Smooth muscle cell (in vitro differentiated cells): ENCODE data around the gene RSPH1. TPM values are rescaled to one million over a fixed set of nuclear protein-coding genes. Genes with fewer than 3 reads are reported as not detected.

Experiments
- DNase-seq: peaks from one replicate; lab custom pipeline; 2025; ENCODE audit not compliant: unreplicated experiment; lab: John Stamatoyannopoulos, UW
- H2AFZ ChIP-seq: fragments of 200-600 bp; sonication (generic); 2 replicates; pipeline ENCODE4 v1.6.0; 2016; ENCODE audit warnings: antibody characterized with exemption, low read depth, mild to moderate bottlenecking
- H3F3A ChIP-seq: fragments of 200-600 bp; sonication (generic); 2 replicates; pipeline ENCODE4 v1.6.0; 2017; ENCODE audit warnings: antibody characterized with exemption, low read depth
- H3K27ac ChIP-seq: fragments of 200-600 bp; sonication (generic); 2 replicates; pipeline ENCODE4 v1.5.1; 2016; ENCODE audit warnings: low read depth, mild to moderate bottlenecking
- H3K27me3 ChIP-seq: fragments of 200-600 bp; sonication (generic); 2 replicates; pipeline ENCODE4 v1.6.1; 2016; ENCODE audit warnings: low read depth, mild to moderate bottlenecking
- H3K36me3 ChIP-seq: fragments of 200-600 bp; sonication (generic); 2 replicates; pipeline ENCODE4 v1.5.1; 2016; ENCODE audit warnings: low read depth
- H3K4me1 ChIP-seq: fragments of 200-600 bp; sonication (generic); 2 replicates; pipeline ENCODE4 v1.5.1; 2016; ENCODE audit warnings: low read depth
- H3K4me2 ChIP-seq: fragments of 200-600 bp; sonication (generic); 2 replicates; pipeline ENCODE4 v1.6.0; 2016; ENCODE audit warnings: mild to moderate bottlenecking
- H3K4me3 ChIP-seq: fragments of 200-600 bp; sonication (generic); 2 replicates; pipeline ENCODE4 v1.5.1; 2016; ENCODE audit warnings: mild to moderate bottlenecking
- H3K79me2 ChIP-seq: fragments of 200-600 bp; sonication (generic); 2 replicates; pipeline ENCODE4 v1.6.0; 2016; ENCODE audit warnings: low read depth, mild to moderate bottlenecking
- H3K9ac ChIP-seq: fragments of 200-600 bp; sonication (generic); 2 replicates; pipeline ENCODE4 v1.6.0; 2016; ENCODE audit warnings: low read depth
- H3K9me3 ChIP-seq: fragments of 200-600 bp; sonication (generic); replicated peaks from 2 replicates; pipeline ENCODE4 v1.5.1; 2016; ENCODE audit warnings: low read depth
- H4K20me1 ChIP-seq: fragments of 200-600 bp; sonication (generic); 2 replicates; pipeline ENCODE4 v1.6.0; 2016; ENCODE audit warnings: low read depth
- WGBS: methylation state at CpG from one replicate; pipeline ENCODE4 v1.1.7; 2016; ENCODE audit warnings: low lambda C conversion rate; 5-methylcytosine and 5-hydroxymethylcytosine counted together
- polyA plus RNA-seq: library from polyadenylated mRNA; unstranded; fragments of >200 nt; fragmentation: Nextera tagmentation; extraction: Ambion mirVana; gene quantifications from 2 replicates; pipeline ENCODE4 v1.2.1, GENCODE V29; 2016
- total RNA-seq: library from RNA; depleted of rRNA; stranded (reverse); fragments of >200 nt; gene quantifications from 2 replicates; pipeline ENCODE4 v1.2.3, GENCODE V29; 2014
- TF ChIP-seq, protein P1 (sequence below): fragments of 200-600 bp; sonication (generic); IDR thresholded peaks from 2 replicates; pipeline ENCODE4 v1.5.1; 2017; ENCODE audit warnings: borderline replicate concordance, mild to moderate bottlenecking, antibody characterized with exemption; ENCODE audit not compliant: insufficient read depth, poor library complexity, severe bottlenecking

Gene RSPH1
- total and polyA plus RNA-seq, 2 experiments from 2014 or later, result 0.16 TPM; not detected in 1

DNA sequence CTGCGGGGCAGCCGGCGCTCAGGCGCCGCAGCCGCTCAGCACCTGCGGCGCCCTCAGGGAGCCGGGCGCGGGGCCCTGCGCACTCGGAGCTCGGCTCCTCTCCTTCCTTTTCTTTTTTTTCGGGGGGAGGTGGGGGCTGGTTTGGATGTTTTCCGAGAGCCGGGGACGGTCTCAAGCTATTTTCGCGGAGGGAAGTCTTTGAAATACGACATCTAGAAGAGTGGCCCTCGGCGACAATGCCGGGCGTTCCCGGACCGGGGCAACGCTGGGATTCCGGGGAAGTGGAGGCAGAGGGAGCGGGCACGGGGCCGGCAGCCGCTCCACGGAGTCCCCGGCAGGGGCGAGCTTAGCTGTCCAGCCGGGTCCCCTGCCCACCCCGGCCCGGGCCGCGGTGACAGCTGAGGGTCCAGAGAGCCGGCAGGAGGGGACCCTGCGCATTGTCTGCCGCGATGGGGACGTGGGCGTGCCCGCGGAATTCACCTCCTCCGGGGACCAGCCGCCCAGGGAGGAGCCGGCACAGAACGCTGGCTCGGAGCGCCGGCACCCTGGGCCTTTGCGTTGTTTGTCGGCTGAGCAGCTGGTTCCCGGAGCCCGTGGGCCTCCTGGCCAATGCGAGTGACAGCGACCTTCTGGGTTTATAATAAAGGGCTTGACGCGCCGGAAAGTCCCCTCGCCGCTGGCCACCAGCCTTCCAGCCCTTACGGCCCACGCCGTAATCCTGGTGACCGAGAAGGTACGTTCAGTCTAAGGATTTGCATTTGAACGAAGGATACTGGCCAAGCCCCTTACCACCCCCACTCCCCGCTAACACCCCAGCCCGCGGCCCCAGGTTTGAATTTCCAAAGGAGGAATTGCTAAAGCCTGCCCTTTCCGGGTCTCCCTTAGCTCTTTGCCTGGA is 18.2 kb upstream of the RSPH1 start:
- Histone ChIP-seq H3K4me2 (peak overlapping the region; percentile 94), H3K79me2 (no peaks in the 10 kb centered on the region)
- DNase-seq, result no peak

DNA sequence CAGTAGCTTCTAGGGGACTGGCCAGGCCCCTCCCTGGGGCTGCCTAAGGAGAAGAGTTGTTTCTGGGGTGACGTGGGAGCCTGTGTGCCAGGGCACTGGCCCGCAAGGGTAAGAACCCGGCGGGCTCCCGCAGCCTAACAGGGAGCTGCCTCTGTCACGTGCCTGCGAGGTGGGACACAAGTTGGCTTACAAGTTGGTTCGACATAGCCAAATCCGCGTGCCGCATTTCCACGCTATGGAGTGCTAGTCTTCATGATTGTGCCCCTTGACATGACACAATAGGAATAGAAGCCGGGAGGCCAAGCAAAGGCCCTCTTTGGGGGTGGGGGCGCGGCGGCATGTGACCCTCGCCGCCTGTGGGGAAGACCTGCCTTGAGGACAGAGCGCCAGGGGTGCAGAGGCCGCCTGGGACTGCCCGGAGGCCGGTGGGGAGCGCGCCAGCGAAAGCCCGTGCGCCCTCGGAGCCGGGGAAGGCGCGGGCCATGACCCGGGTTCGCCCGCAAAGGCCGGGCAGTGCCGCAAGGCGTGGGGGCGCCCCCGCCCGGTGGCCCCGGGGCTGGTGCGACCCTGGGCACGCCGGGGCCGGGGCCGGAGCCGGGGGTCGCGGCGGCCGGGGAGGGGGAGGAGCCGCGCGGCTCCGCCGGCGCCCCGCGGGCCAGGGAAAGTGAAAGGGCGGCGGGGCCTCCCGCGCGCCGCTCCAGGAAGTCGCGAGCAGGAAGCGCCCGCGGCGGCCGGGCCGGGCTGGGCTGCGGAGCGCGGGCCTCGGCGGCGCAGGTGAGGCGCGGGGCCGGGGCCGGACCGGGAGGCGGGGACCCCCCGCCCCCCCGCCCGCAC is 17.3 kb upstream of the RSPH1 start, which contains the start of gene SLC37A1:
SLC37A1 (plus strand) TSS at position 702 of the 834 bp plus-strand sequence. CDS start 4,603 bp downstream, outside the sequence.
- peak within 1 kb of the TSS; percentile 90 for H3K27ac ChIP-seq
- H3K4me2 ChIP-seq, result peak within 1 kb of the TSS; percentile 94
- H3K9ac ChIP-seq, result peak within 1 kb of the TSS; percentile 58

More for the DNA sequence above, 18.2 kb upstream of the RSPH1 start:
- H3K36me3 ChIP-seq, result no peaks in the 10 kb centered on the region
- peak overlapping the region; percentile 58 for H3K9ac ChIP-seq
- H4K20me1 ChIP-seq, result no peaks in the 10 kb centered on the region
- H3K9me3 ChIP-seq, result no peaks in the 10 kb centered on the region
- H3K4me1 ChIP-seq, result peaks cover 25% of the 10 kb centered on the region
- 2% methylated on average over 61 of the region's 77 CpGs for WGBS
- H3F3A ChIP-seq, result peaks cover 19% of the 10 kb centered on the region
- no peaks in the 10 kb centered on the region for H3K27me3 ChIP-seq
- H2AFZ ChIP-seq, result peak overlapping the region; percentile 91
- H3K27ac ChIP-seq, result peak overlapping the region; percentile 90
- H3K4me3 ChIP-seq, result peak overlapping the region; percentile 77
- TF ChIP-seq, protein P1, sequence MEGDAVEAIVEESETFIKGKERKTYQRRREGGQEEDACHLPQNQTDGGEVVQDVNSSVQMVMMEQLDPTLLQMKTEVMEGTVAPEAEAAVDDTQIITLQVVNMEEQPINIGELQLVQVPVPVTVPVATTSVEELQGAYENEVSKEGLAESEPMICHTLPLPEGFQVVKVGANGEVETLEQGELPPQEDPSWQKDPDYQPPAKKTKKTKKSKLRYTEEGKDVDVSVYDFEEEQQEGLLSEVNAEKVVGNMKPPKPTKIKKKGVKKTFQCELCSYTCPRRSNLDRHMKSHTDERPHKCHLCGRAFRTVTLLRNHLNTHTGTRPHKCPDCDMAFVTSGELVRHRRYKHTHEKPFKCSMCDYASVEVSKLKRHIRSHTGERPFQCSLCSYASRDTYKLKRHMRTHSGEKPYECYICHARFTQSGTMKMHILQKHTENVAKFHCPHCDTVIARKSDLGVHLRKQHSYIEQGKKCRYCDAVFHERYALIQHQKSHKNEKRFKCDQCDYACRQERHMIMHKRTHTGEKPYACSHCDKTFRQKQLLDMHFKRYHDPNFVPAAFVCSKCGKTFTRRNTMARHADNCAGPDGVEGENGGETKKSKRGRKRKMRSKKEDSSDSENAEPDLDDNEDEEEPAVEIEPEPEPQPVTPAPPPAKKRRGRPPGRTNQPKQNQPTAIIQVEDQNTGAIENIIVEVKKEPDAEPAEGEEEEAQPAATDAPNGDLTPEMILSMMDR, result no peak

DNA sequence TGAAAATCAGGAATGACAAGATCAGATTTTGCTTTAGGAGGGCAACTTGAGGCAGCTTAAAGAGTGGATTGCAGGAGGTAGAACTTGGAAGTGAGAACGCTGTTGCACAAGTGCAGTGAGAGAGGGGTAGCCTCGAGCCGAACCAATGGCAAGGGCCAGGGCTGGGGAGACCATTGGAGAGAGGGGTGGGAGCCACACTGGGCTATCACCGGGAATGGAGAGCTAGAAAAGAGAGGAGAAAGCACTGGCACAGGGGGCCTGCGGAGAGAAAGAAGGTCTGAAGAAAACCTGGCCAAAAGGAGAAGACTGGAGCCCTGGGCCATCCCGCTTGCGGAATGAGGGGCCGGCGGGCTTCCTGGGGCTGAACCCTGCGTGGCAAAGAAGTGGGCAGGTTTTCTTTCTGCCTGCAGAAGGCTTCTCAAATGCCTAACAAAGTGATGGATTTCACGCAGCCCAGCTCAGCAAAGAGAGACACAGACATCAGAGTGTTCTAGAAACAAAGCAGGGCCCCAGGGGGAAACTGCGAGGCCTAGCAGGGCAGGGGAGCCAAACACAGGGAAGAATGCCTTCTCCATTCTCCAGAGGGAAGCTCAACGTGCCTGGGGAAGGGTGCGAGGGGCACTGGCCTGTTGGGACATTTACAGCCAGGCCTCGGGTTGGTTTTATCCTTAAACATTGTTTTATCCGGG is 16.5 kb upstream of the RSPH1 start:
- Histone ChIP-seq H3K36me3 (no peaks in the 10 kb centered on the region), H3K27me3 (no peaks in the 10 kb centered on the region), H3F3A (peaks cover 19% of the 10 kb centered on the region), H3K4me1 (peaks cover 19% of the 10 kb centered on the region), H4K20me1 (no peaks in the 10 kb centered on the region), H2AFZ (peak overlapping the region; percentile 78), H3K79me2 (no peaks in the 10 kb centered on the region), H3K27ac (no peak overlapping the region), H3K9ac (no peak overlapping the region), H3K9me3 (no peaks in the 10 kb centered on the region), H3K4me3 (no peak overlapping the region), H3K4me2 (no peak overlapping the region)
- no peak for DNase-seq
- 91% methylated on average over 16 of the region's 16 CpGs for WGBS
- TF ChIP-seq, protein P1, result no peak

More for the DNA sequence above, 17.3 kb upstream of the RSPH1 start, which contains the start of gene SLC37A1:
- H3K27me3 ChIP-seq, result no peaks in the 10 kb centered on the region
- H3K4me3 ChIP-seq, result peak within 1 kb of the TSS; percentile 77
- no peak for DNase-seq
- H2AFZ ChIP-seq, result peak within 1 kb of the TSS; percentile 91
- peaks cover 19% of the 10 kb centered on the region for H3F3A ChIP-seq
- TF ChIP-seq, protein P1, result no peak
- no peaks in the 10 kb centered on the region for H4K20me1 ChIP-seq
- H3K79me2 ChIP-seq, result no peaks in the 10 kb centered on the region
- no peaks in the 10 kb centered on the region for H3K36me3 ChIP-seq
- 41% methylated on average over 23 of the region's 88 CpGs for WGBS
- H3K9me3 ChIP-seq, result no peaks in the 10 kb centered on the region
- peaks cover 25% of the 10 kb centered on the region for H3K4me1 ChIP-seq
